Frontal cortex (tissue), 4 donors: Measurements from ENCODE around the gene PREX1. TPM values are rescaled to one million over a fixed set of nuclear protein-coding genes. Genes with fewer than 3 reads are reported as not detected.

Source experiments
- DNase-seq, 2 donors: peaks; one replicate each; pipeline ENCODE4 v3.0.0; 2012; ENCODE audit warnings: low spot score in 2 of 2
- FAIRE-seq: peaks from 2 replicates; lab custom pipeline; 2012; peaks lifted over from hg19 to GRCh38; lab: Jason Lieb, UNC
- total RNA-seq: library from RNA; depleted of rRNA; stranded (reverse); fragments of >200 nt; gene quantifications from one replicate; pipeline ENCODE4 v1.2.3, GENCODE V29; 2014
- donor health status: control.
- donor health status: control.
- donor health status: control.

Gene PREX1
- total RNA-seq, 1 donor from 2014 or later, result 18.8 TPM

DNA sequence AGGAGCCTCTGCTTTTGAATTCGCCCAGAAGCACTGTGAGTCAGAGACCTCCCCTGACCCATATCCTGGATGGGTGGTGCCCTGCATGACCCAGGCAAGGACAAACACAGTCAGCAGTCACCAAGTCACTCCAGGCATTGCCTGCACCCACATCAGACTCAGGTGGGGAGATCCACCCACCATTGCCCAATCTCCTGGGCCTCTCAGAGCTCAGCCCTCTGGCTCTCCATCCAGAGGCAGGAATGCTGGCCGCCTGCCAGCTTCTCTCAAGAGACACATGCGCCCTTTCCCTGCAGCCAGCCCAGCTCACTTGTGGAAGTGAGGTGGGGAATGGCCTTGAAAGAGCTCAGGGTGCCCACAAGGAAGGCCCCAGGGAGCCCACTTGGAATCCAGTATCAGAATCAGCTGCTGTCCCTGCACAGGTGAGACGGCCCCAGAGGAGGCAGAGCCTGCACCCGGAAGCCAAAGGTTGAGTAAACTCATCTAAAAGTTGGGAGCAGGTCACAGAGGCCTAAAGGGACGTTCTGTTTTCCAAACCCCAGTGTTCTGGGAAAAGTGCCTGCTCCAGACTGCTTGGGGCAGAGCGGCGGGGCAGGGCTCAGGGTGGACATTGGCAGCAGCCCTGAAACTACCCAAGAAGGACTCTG, 129.8 kb downstream of the PREX1 start:
- DNase-seq (peak in 1 of 2 donors; percentile 53), FAIRE-seq (no peak)

- no peak for FAIRE-seq
- no peak for DNase-seq
These were observed 131.1 kb downstream of the PREX1 start for GRCh38 chr20:48696671-48697070.

DNA sequence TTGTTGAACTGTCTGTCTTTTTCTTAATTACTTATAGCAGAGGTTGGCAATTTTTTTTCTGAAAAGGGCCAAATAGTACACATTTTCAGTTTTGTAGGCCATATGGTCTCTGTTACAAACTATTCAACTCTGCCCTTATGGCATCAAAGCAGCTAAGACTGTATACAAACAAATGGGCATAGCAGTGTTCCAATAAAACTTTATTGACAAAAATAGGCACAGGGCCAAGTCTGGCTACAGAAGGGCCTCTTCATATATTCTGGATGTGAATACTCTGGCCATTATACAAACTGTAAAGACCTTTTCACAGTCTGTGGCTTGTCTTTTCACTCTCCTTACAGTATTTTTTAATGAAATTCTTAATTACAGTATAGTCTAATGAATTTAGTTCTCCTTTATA, 132.1 kb downstream of the PREX1 start:
- FAIRE-seq (no peak), DNase-seq (no peak)

DNA sequence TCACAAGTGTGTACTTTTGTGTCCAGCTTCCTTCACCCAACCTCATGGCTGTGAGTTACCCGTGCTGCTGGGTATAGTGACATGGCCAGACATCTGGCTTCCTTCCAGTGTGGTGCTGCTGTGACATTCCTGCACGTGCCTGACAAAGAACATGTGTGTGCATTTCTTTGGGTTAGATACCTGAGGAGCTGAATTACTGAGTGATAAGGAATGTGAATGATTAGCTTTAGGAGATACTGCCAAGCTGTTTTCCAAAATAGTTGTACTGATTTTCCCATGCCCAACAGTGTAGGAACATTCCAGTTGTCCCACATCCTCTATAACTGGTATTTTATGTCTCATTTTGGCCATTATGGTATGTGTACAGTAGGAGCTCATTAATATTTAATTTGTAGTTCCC, 132.5 kb downstream of the PREX1 start:
- DNase-seq (no peak), FAIRE-seq (no peak)

DNA sequence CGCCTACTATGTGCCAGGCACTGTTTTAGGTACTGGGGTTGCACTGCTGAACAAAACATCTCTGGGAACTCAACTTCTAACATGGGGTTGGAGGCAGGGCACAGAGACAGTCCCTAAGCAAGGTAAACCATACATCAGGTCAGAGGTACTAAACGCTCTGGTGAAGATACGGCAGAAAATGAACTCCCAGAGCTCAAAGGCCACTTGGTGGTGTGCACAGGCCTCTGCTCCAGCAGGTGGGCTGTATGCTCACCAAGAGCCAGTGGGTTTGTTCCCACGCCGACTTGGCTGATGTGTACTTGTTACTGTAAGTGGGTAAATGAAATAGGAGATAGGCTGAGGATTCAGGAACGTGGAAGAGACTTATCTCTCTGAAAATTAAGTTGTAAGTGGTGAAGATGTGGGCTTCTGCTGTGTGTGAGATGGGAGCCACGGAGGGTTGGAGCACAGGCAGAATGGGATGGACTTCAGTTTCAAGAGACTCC, 133.4 kb downstream of the PREX1 start:
- no peak for DNase-seq
- FAIRE-seq, result no peak

DNA sequence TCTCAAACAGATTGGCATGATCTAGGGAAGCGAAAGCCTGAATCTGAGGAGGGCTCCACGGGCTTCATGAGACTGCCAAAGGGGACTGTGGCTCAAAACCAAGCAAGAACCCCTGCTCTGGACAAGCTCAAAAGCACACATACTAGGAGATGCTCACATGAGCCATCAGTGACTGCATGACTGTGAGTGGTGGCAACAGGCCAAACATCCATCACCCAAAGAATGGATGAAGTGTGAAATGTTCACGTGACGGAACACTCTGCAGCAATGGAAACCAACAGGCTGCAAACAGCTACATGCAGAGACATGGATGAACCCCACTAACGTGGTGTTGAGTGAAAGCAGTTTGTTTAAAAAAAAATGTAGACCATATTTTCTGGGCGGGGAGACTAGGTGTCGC, 136.3 kb downstream of the PREX1 start:
- no peak for DNase-seq
- FAIRE-seq, result no peak

DNA sequence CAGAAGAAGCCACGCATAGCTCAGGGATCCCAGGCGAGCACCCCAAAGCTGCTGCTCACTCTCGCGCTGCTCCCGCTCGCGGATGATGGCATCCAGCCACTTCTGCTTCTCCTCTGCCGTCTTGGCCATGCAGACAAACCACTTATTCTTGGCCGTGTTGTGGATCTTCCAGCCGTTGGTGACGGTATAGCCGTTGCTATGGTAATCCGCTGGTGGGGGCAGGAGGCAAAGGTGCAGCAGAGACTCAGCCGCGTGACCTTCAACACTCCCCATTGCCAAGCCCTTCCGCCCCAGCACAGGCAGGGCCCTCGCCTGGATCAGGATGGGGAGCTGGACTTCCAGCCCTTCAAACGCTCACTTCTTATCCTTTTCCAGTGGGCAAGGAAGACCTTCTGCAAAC, 136.9 kb downstream of the PREX1 start:
- FAIRE-seq, result no peak
- DNase-seq, result no peak

DNA sequence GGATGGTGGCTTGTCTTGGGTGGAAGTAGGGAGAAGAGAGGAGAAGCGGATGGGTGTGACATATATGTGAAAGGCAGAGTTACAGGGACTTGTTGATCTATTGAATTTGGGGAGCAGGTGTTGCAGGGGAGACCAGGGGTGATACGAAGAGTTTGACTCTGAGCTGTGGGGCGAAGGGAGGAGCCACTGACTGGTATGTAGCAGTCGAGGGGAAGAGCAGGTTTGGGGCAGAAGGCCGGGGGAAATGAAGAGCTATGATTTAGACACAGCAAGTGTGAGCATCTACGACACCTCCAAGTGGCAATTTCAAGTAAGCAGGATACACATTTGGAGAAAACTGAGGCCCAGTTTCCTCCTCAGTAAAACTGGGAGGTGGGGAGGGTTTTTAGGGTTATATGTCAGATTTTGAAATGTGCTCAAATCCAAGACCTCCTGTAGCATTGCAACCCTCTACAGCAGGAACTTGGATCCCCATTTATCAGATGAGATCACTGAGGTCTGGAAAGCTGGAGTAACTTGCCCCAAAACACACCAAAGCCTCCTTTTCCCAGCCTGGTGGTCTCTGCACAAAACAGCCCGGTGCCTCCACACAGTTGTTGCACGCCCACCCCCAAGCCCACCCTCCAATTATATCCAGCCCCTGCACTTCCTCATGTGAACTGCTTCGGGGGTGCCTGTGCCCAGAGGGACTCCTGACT, 137.8 kb downstream of the PREX1 start:
- FAIRE-seq (no peak), DNase-seq (no peak)

GRCh38 chr20:48689388-48689787, 138.4 kb downstream of the PREX1 start:
- no peak for FAIRE-seq
- no peak for DNase-seq

DNA sequence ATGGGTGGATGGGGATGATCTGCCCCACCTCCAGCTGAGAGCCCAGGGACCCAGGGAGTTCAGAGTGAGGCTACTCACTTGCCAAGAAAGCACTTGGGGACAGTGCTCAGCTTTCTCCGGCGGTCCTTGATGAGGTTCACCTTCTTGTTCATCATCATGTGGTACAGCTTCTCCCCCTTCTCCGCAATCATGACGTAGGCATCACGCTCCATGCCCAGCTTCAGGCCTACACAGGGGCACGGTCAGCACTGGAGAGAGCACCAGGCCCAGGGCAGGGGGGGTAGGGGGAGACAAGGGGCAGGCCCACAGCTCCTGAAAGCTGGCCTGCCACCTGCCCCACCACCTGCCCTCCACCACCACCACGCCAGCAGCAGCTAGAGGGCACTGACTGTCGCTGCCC, 139.2 kb downstream of the PREX1 start:
- no peak for DNase-seq
- FAIRE-seq, result no peak

- no peak for DNase-seq
- no peak for FAIRE-seq
These were observed 140.5 kb downstream of the PREX1 start for GRCh38 chr20:48687117-48687800.

GRCh38 chr20:48686238-48687116, 141.3 kb downstream of the PREX1 start:
- DNase-seq (no peak), FAIRE-seq (no peak)

GRCh38 chr20:48685300-48685699, 142.5 kb downstream of the PREX1 start:
- DNase-seq (no peak), FAIRE-seq (no peak)

DNA sequence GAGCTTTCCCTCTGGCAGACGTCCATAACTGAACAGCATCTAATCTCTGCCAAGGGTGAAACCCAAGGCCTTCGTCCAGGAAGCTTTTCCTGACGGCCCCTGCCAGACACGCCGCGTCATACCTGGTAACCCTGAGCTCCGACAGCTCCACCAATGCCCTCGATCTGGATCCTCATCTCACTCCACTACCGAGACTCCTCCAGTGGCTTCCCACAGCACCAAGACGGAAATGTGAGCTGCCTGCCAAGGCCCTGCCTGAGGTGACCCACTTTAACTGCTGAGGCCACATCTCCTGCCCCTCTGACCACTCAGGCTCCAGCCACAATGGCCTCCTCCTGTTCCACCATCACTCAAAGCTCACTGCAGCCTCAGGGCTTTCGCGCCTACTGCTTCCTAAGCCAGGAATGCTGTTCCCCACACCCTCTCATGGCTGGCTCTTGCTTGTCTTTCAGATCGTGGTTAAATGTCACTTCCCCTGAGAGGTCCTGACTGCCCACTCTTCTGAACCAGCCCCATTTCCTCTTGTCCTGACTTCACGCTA, 143.2 kb downstream of the PREX1 start:
- DNase-seq (no peak), FAIRE-seq (no peak)

DNA sequence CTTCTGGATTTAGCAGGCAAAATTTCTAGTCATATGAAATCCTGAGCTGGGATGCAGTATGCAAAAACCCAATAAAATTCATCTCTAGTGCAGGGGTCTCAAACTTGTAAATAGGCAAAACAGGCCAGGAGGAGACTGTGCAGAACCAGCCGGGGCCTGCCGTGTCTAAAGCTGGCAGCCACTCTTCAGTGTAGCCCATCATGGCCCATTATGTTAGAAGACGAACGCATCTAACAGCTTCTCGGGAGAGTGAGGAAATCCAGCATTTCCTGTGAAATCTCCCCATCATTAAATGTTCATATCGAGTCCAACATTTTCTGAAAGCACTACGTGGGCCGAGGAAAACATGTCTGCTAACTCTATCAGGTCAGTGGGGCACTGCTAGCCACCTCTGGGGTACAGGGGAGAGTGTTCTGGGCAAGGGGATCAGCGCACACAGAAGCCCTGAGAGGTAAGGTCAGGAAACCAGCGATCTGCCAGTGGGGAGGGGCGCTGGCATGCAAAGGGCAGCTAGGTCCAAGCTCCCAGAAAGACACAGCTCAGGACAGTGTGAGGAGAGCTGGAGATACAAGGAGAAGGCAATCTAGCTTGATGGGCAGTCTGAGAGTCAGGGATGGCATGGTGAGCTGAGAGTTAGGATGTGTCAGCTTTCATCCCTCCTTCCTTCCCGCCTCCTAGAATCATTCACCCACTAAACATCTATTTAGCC, 144.2 kb downstream of the PREX1 start:
- no peak for DNase-seq
- no peak for FAIRE-seq

GRCh38 chr20:48682529-48683363, 145.1 kb downstream of the PREX1 start:
- DNase-seq, result peak; percentile 54 to 78
- FAIRE-seq, result no peak

DNA sequence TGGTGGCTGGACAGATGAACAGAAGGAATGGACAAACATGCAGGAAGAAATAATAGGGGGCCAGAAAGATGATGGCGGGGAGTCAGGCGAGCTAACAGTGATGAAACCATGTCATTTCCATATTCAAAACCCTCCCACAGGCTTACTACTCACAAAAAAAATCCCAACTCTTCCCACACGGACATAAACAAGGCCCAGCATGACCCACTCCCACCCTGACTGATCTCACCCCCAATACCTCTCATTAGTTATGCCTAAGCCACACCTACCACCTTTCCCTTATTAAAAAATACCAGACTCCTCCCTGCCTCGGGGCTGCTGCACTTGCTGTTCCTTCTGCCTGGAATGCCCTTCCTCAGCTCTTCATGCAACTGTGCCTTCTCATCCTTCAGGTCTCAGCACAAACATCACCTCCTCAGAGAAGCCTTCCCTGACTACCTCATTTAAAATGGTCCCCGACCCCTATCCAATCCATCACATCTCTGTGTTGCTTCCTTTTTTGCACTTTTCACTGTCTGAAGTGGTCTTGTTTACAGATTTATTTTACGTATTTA, 145.8 kb downstream of the PREX1 start:
- DNase-seq, result no peak
- no peak for FAIRE-seq

DNA sequence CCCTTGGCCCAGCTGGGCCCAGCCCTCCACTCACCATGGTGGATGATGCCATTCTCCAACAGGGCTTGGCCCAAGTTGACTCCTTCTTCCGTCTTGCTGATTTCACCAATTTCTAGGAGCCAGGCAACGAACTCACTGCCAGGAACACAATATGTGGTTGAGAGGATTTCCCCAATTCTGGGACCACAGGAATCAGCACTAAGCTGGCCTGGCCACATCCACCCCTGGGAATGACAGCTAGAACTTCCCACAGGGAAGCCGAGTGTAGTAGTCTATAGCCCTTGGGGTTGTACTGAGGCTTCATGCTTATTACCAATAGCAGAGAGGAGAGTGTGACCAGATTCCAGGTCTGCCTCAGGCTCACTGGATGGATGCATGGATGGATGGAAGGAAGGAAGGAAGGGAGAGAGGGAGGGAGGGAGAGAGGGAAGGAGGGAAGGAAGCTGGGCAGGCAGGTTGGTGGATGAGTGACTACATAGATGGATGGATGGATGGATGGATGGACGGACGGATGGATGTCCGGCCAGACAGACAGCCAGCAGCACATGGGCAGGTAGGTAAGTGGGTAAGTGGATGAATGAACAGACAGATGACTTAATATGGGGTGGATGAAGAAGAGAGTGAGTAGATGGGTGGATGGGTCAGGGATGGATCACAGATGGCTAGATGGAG, 146.5 kb downstream of the PREX1 start:
- no peak for FAIRE-seq
- DNase-seq, result no peak
